ENCODE data around the gene VILL.
A peak's percentile ranks its signal among the peaks of the same experiment; 100 is the strongest.
"Not testable (repeated sequence)": the region's sequence is repeated elsewhere in the genome, so short reads cannot be mapped to it uniquely, and the experiment has no call there.

The VILL gene

DNA sequence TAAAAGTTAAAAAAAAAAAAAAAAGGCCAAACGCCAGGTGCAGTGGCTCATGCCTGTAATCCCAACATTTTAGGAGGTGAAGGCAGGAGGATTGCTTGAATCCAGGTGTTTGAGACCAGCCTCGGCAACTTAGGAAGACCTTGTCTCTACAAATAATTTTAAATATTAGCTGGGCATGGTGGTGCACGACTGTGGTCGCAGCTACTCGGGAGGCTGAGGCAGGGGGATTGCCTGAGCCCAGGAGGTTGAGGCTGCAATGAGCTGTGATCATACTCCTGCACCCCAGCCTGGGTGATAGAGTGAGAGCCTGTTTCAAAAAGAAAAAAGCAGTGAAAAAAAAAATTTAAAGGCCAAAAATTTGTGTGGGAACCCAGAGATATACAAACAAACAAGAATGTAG, 45.7 kb downstream of the VILL start:
- no peak for DNase-seq (ENCODE audit: low read depth in 2 of 2)

DNA sequence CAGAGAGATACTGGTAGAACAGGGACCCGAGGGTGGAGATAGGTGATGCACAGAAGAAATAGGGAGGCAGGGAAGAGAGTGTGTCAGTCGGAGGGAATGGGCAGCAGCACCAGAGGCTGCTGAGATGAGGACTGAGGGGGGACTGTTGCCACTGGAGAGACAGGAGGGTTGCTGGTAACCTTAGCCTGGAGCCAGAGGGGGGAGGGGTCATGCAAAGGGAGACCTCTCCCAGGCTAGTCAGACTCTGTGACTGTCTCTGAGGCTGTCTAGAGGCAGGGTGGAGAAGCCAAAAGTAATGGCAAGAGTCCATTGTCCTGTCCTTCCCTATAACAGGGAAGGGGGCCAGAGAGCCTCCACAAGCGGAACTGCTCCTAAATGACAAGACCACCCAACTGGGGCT, 46.3 kb downstream of the VILL start:
- no peak for DNase-seq (ENCODE audit: low read depth in 2 of 2)

DNA sequence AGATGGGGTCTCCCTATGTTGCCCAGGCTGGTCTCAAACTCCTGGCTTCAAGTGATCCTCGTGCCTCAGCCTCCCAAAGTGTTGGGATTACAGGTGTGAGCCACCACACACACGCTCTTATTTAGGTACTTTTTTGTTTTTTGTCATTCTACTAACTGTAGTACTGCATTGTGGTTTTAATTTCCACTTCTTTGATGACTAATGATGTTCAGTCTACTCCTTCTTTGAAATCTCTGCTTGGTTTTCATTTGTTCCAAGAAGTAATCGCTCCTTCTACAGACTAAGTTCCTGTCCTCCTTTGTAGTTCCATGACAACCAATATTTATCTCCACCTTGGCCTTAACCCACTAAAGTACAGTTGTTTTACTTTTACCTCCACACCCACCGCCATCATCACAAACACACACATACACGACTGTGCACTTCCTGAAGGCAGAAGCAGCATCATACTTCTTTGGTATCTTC, 47.9 kb downstream of the VILL start:
- DNase-seq (ENCODE audit: low read depth in 2 of 2), result no peak

DNA sequence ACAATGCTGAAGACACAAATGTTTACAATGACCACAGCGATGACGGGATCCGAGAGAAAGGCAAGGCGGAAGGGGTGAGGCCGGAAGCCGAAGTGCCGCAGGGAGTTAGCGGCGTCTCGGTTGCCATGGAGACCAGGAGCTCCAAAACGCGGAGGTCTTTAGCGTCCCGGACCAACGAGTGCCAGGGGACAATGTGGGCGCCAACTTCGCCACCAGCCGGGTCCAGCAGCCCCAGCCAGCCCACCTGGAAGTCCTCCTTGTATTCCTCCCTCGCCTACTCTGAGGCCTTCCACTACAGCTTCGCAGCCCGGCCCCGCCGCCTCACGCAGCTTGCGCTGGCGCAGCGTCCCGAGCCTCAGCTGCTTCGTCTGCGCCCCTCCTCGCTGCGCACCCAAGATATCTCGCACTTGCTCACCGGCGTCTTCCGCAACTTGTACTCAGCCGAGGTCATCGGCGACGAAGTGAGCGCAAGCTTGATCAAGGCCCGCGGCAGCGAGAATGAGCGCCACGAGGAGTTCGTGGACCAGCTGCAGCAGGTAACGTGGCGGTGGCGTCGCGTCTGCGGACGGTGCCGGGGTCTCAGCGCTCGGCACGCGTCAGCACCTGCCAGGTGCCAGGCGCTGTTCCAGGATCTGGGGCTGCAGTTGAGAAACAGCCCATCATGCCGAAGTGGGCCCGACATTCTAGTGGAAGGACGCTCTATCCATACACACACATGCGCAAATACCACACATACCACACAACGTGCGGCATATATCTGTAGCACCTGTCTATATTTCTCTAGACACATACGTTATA, 48.7 kb downstream of the VILL start, which contains the start of gene DLEC1:
Gene DLEC1 (plus strand): TSS at position 108 of the 798 bp plus-strand sequence. CDS start 18 bp downstream, at position 126.
- peak; percentile 72 to 76 for DNase-seq (ENCODE audit: low read depth in 2 of 2)

DNA sequence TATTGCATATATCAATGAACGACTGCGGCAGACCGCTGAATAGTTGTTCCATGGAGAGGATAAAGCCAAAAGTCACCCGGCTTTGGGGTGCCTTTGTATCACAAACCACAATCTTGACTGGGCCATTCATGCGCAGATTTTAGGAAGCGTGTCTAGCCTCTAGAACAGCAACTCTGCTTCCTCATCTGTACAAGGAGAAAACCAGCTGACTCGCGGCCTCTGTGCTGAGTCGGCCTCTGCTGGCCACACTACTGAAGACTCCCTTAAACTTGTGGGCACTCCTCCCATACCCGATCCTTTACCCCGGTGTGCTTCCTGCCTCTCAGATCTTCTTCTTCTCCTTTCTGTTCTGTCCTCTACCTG, 49.3 kb downstream of the VILL start:
- DNase-seq (ENCODE audit: low read depth in 2 of 2), result no peak

DNA sequence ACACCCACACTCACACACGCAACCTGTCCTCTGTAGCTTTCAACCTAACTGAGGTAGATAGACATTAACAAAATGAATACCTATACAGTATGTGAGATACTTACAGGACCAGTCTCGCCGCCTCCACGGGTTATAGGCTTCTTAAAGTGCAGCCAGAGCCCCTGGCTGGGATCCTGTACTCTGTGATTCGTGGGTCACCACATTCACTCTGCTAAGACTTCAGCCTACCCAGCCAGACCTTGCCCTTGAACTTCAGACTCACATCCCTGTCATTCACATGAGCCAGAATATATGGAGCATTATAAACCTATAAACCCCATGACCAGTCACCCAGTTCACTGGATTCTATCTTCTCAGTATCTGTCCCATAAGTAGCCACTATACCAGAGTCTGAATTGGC, 49.8 kb downstream of the VILL start:
- no peak for DNase-seq (ENCODE audit: low read depth in 2 of 2)

DNA sequence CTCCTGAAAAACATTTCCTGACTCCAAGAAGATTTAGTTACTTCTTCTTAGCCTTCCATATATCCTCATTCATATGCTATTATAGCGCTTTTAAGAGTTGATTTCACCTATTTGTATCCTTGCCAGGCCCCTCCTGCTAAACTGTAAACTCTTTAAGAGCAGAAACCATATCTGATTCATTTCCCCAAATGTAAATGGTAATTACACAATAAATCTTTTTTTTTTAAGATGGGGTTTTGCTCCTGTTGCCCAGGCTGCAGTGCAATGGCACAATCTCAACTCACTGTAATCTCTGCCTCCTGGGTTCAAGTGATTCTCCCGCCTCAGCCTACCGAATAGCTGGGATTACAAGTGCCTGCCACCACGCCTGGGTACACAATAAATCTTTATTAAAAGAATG, 52.9 kb downstream of the VILL start:
- DNase-seq (ENCODE audit: low read depth in 2 of 2), result no peak

DNA sequence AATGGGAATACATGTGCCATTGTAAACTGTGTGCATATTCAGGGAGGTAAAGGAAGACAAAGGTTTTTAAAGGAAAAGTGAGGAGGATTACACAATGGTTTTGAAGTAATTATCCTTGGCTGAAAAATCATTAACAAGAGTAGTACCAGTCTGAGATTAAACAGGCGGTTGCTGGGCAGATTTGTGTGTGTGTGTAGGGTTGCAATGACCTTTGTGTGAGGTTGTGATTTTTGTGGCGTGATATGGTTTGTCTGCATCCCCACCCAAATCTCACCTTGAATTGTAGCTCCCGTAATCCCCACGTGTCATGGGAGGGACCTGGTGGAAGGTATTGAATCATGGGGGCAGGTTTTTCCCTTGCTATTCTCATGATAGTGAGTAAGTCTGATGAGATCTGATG, 55.4 kb downstream of the VILL start:
- DNase-seq (ENCODE audit: low read depth in 2 of 2), result no peak

DNA sequence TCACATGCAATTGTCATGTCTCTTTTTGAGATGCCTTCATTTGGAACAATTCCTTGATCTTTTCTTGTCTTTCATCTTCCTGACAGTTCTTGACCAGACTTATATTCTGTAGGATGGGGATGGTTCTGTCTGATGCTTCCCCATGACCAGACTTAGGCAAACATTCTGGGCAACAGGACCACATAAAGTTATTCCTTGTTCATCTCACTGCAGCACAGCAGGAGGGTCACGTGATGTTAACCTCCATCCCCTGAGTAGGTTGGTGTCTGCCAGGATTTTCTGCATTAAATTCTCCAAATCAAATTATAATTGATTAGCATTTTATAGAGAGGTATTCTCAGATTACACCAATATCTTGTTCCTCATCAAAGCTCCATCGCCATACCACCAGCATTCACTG, 56.2 kb downstream of the VILL start:
- DNase-seq (ENCODE audit: low read depth in 2 of 2), result no peak

DNA sequence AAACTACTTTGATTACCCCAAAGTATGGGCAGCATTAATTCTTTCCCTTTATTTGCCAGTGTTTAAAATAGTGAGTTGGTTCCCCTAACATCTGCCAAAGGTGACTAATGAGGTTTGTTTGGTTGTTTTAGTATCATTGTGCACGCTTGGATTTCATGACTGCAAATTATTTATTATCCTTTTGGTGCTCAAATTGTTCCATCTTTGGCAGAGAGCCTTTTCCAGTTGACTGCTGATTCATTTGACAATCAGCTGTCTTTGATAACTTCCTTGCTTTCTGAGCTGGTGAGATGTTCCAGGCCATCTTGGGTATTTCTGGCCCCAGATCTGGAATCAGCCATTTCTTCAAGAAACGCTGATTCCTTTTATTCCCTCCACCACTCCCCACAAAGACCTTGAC, 57.3 kb downstream of the VILL start:
- no peak for DNase-seq (ENCODE audit: low read depth in 2 of 2)

DNA sequence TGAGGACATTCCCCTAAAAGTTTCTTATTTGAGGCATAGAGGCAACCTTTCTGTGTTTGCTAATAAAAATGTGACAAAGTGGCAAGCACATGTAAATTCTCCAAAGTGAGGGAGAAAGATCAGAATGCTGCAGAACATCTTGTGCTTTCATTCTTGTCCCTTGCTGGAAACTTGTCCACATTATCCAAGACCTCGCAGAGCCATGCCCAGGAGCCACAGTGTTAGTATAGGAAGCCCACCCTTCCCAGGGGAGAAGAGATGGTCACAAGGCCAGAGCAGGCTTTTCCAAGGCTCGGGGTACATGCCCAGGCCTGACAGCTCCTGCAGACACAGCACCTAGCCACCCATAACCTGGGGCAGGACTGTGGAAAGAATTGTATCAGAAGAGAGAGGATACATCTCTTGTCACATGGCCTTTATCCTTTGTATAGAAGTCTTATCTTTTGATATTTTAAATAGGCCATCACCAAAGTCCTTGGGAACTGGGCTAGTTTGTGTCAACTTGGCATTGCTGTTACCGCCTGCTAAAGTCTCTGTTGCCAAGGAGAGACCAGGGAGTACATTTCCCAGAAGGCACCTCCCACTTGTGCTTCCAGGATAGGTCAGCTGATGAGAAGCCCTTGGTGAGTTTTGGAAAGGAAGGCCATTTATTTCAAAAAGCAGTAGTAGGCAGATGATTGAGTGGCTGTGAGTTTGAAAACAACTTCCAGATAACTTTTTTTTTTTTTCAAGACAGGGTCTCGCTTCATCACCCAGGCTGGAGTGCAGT, 59.0 kb downstream of the VILL start:
- no peak for DNase-seq (ENCODE audit: low read depth in 2 of 2)

DNA sequence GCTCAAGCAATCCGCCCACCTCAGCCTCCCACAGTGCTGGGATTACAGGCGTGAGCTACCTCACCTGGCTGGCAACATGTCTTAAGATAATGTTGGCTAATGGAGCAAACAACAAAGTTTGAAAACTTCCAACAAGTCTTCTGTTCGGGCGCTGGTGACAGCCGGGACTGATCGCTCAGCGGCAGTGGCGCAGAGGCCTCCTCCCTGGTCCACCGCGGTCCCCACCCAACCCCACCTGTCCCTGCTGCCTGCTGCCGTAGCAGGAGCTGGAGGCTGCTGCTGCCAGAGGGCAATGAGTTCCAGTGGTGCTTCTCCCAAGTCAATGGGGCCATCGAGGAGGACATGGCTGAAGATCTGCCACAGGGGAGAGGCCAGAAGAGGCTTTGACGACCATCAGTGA, 60.5 kb downstream of the VILL start:
- DNase-seq (ENCODE audit: low read depth in 2 of 2), result no peak

DNA sequence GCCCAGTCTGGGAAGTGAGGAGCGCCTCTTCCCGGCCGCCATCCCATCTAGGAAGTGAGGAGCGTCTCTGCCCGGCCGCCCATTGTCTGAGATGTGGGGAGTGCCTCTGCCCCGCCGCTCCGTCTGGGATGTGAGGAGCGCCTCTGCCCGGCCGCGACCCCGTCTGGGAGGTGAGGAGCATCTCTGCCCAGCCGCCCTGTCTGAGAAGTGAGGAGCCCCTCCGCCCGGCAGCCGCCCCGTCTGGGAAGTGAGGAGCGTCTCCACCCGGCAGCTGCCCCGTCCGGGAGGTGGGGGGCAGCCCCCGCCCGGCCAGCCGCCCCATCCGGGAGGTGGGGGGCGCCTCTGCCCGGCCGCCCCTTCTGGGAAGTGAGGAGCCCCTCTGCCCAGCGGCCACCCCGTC, 62.7 kb downstream of the VILL start:
- DNase-seq (ENCODE audit: low read depth in 2 of 2), result not testable (repeated sequence)

DNA sequence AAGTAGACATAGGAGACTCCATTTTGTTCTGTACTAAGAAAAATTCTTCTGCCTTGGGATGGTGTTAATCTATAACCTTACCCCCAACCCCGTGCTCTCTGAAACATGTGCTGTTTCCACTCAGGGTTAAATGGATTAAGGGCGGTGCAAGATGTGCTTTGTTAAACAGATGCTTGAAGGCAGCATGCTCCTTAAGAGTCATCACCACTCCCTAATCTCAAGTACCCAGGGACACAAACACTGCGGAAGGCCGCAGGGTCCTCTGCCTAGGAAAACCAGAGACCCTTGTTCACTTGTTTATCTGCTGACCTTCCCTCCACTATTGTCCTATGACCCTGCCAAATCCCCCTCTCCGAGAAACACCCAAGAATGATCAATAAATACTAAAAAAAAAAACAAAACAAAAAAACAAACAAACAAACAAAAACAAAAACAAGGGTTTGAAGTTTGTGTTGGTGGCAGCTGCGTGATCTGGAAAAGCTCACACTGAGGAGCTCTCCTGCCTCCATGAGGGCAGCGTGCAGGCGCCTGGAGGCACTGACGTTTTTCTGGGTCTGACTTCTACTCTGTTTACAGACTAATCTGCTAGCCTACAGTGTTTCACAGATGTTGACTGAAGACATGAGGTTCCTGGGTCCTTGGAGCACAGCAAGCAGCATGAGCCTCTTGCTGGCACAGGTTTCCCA, 63.4 kb downstream of the VILL start:
- DNase-seq (ENCODE audit: low read depth in 2 of 2), result not testable (repeated sequence)

DNA sequence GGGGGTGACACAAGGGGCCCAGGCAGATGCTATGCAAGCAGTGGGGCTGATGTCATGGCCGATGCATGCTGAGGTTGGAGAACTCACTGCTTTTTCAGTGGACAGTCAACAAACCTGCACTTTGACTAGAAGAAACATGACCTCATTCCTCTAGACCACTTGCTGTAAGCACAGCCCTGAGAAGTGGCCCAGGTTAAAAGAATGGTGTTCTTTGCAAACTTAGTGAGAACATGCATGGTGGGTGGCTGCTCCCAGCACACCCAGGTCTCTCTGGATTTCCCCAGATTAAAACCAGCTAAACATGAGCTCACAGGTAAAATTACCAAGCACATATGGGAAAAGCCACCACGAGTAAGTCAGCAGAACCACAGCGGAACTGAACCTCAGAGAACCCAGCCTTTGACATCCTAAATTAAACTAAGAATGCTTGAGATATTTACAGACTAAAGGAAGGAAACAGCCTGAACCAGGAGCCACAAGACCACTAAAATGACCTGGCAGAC, 64.0 kb downstream of the VILL start:
- DNase-seq (ENCODE audit: low read depth in 2 of 2), result no peak

Data from stimulated activated CD8-positive, alpha-beta memory T cell treated with anti-CD3 and anti-CD28 coated beads, Interleukin-15, amount 100 ng/mL, for 48 hours (primary cell).